ENCODE results near the gene PCK2.

- TF ChIP-seq CSRNP3 (CRISPR knock-in tag; IDR thresholded peaks at IDR 0.05): no peak
- TF ChIP-seq ZC3H10 (CRISPR knock-in tag; IDR thresholded peaks at IDR 0.05): no peak
- TF ChIP-seq, protein P1, sequence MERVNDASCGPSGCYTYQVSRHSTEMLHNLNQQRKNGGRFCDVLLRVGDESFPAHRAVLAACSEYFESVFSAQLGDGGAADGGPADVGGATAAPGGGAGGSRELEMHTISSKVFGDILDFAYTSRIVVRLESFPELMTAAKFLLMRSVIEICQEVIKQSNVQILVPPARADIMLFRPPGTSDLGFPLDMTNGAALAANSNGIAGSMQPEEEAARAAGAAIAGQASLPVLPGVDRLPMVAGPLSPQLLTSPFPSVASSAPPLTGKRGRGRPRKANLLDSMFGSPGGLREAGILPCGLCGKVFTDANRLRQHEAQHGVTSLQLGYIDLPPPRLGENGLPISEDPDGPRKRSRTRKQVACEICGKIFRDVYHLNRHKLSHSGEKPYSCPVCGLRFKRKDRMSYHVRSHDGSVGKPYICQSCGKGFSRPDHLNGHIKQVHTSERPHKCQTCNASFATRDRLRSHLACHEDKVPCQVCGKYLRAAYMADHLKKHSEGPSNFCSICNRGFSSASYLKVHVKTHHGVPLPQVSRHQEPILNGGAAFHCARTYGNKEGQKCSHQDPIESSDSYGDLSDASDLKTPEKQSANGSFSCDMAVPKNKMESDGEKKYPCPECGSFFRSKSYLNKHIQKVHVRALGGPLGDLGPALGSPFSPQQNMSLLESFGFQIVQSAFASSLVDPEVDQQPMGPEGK (CRISPR knock-in tag; IDR thresholded peaks at IDR 0.05; ENCODE audit: borderline replicate concordance): no peak
- TF ChIP-seq, protein P2, sequence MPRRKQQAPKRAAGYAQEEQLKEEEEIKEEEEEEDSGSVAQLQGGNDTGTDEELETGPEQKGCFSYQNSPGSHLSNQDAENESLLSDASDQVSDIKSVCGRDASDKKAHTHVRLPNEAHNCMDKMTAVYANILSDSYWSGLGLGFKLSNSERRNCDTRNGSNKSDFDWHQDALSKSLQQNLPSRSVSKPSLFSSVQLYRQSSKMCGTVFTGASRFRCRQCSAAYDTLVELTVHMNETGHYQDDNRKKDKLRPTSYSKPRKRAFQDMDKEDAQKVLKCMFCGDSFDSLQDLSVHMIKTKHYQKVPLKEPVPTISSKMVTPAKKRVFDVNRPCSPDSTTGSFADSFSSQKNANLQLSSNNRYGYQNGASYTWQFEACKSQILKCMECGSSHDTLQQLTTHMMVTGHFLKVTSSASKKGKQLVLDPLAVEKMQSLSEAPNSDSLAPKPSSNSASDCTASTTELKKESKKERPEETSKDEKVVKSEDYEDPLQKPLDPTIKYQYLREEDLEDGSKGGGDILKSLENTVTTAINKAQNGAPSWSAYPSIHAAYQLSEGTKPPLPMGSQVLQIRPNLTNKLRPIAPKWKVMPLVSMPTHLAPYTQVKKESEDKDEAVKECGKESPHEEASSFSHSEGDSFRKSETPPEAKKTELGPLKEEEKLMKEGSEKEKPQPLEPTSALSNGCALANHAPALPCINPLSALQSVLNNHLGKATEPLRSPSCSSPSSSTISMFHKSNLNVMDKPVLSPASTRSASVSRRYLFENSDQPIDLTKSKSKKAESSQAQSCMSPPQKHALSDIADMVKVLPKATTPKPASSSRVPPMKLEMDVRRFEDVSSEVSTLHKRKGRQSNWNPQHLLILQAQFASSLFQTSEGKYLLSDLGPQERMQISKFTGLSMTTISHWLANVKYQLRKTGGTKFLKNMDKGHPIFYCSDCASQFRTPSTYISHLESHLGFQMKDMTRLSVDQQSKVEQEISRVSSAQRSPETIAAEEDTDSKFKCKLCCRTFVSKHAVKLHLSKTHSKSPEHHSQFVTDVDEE (CRISPR knock-in tag; IDR thresholded peaks at IDR 0.05): no peak
- no peak for TF ChIP-seq RARB (CRISPR knock-in tag; IDR thresholded peaks at IDR 0.05)
These were observed 45.3 kb downstream of the PCK2 start for GRCh38 chr14:24139272-24139934.

Data from SK-N-SH treated with all-trans-retinoic acid at 6 μM for 48 hours (cell line).